Measurements from ENCODE around the gene KRT26.

DNA sequence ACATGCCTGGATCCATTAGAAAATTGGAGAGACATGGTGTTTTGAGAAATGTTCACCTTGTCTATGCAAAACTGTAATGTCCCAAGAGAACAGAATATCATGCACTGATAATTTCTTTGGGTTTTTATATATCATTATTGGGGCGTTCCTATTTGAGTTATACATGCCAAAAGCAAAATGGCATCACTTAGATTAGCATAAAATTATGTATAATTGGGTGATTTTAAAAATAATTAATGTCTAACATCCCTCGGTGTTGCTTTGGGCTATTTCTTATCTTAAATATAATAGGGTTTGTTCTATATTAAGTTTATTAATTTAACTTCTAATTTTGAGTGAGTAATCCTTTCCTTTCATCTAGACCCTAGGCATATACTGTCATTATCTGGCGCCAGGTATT is 27.9 kb upstream of the KRT26 start, which contains the start of gene KRT28:
- TF ChIP-seq, protein P1, sequence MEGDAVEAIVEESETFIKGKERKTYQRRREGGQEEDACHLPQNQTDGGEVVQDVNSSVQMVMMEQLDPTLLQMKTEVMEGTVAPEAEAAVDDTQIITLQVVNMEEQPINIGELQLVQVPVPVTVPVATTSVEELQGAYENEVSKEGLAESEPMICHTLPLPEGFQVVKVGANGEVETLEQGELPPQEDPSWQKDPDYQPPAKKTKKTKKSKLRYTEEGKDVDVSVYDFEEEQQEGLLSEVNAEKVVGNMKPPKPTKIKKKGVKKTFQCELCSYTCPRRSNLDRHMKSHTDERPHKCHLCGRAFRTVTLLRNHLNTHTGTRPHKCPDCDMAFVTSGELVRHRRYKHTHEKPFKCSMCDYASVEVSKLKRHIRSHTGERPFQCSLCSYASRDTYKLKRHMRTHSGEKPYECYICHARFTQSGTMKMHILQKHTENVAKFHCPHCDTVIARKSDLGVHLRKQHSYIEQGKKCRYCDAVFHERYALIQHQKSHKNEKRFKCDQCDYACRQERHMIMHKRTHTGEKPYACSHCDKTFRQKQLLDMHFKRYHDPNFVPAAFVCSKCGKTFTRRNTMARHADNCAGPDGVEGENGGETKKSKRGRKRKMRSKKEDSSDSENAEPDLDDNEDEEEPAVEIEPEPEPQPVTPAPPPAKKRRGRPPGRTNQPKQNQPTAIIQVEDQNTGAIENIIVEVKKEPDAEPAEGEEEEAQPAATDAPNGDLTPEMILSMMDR (conservative IDR thresholded peaks at IDR 0.05 in 1 of 2, IDR thresholded peaks at IDR 0.05 in 1 of 2; ENCODE audit: low read depth in 1 of 2, low read length in 2 of 2), result no peak
- no peak for TF ChIP-seq EZH2 (IDR thresholded peaks at IDR 0.05; ENCODE audit: low read length, missing control alignments)

Data from fibroblast of lung (primary cell).